ENCODE data around the gene RAB24. TPM values are rescaled to one million over a fixed set of nuclear protein-coding genes. Genes with fewer than 3 reads are reported as not detected.
"Not testable (repeated sequence)": the region's sequence is repeated elsewhere in the genome, so short reads cannot be mapped to it uniquely, and the experiment has no call there.

Gene RAB24
- total RNA-seq = 31.8 TPM

GRCh38 chr5:177303121-177303924, at the start of gene RAB24, which contains the start of gene PRELID1:
Gene RAB24, minus strand, starts transcription at chr5:177303719. Its CDS starts 431 bp downstream, at chr5:177303288.
Gene PRELID1, plus strand, starts transcription at chr5:177303799. Its CDS starts 187 bp downstream, at chr5:177303986.
- peak; percentile 51 for ATAC-seq

- ATAC-seq = no peak
Measured at GRCh38 chr5:177353093-177353492, 49.6 kb upstream of the RAB24 start.

GRCh38 chr5:177351392-177352329, 48.1 kb upstream of the RAB24 start, which contains the start of gene LMAN2:
Gene LMAN2, minus strand, starts transcription at chr5:177351668. Its CDS starts 21 bp downstream, at chr5:177351647.
- peak; percentile 92 for ATAC-seq

- ATAC-seq = peak; percentile 14
Measured at GRCh38 chr5:177350776-177351391, 47.4 kb upstream of the RAB24 start.

- ATAC-seq = no peak
Measured at GRCh38 chr5:177349762-177350161, 46.2 kb upstream of the RAB24 start.

- no peak for ATAC-seq
Measured at GRCh38 chr5:177349362-177349647, 45.8 kb upstream of the RAB24 start.

- no peak for ATAC-seq
Measured at GRCh38 chr5:177347699-177348098, 44.2 kb upstream of the RAB24 start.

- ATAC-seq = no peak
Measured at GRCh38 chr5:177346820-177347219, 43.3 kb upstream of the RAB24 start.

GRCh38 chr5:177344891-177345290, 41.4 kb upstream of the RAB24 start:
- no peak for ATAC-seq

GRCh38 chr5:177343777-177344176, 40.3 kb upstream of the RAB24 start:
- ATAC-seq = no peak

- ATAC-seq = not testable (repeated sequence)
Measured at GRCh38 chr5:177343000-177343399, 39.5 kb upstream of the RAB24 start.

- ATAC-seq = peak; percentile 75
Measured at GRCh38 chr5:177339107-177339638, 35.7 kb upstream of the RAB24 start.

GRCh38 chr5:177338251-177339106, 35.0 kb upstream of the RAB24 start:
- ATAC-seq = no peak

- ATAC-seq = no peak
Measured at GRCh38 chr5:177336603-177337494, 33.3 kb upstream of the RAB24 start.

- peak; percentile 26 for ATAC-seq
Measured at GRCh38 chr5:177336112-177336511, 32.6 kb upstream of the RAB24 start.

GRCh38 chr5:177335701-177336065, 32.2 kb upstream of the RAB24 start:
- ATAC-seq = no peak

- no peak for ATAC-seq
Measured at GRCh38 chr5:177334781-177335700, 31.5 kb upstream of the RAB24 start.

GRCh38 chr5:177334155-177334551, 30.6 kb upstream of the RAB24 start:
- ATAC-seq = no peak

- no peak for ATAC-seq
Measured at GRCh38 chr5:177333420-177334154, 30.1 kb upstream of the RAB24 start.
